NOMO-1 (cell line): Measurements from ENCODE around the gene GLG1.
"Not testable (repeated sequence)": the region's sequence is repeated elsewhere in the genome, so short reads cannot be mapped to it uniquely, and the experiment has no call there.

Experiments
- DNase-seq, 2 experiments: peaks; one replicate each; lab custom pipeline; 2025; ENCODE audit not compliant: unreplicated experiment in 2 of 2; lab: John Stamatoyannopoulos, UW

Gene GLG1

GRCh38 chr16:74575807-74576643, 30.9 kb downstream of the GLG1 start:
- no peak for DNase-seq

DNA sequence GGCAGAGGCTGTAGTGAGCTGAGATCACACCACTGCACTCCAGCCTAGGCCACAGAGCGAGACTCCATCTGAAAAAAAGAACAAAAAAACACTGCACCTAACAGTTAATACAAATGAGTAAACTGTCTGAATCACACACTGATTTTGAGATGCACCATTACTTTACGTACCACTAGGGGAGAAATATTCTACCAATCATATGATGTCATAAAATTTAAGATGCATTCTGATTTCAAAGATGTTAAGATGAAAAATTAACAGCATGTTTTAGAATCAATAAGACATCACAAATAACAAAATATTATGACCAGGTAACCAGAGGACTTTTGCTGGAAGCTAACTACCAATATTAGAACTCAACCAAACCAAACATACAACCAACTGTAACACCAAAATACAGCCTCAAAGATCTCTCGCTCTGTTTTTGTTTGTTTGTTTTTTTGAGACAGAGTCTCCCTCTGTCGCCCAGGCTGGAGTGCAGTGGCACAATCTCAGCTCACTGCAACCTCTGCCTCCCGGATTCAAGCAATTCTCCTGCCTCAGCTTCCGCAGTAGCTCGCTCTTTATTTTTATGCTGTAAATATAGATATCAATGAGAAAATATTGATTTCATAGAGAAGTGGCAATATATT, 31.6 kb downstream of the GLG1 start:
- no peak for DNase-seq

DNA sequence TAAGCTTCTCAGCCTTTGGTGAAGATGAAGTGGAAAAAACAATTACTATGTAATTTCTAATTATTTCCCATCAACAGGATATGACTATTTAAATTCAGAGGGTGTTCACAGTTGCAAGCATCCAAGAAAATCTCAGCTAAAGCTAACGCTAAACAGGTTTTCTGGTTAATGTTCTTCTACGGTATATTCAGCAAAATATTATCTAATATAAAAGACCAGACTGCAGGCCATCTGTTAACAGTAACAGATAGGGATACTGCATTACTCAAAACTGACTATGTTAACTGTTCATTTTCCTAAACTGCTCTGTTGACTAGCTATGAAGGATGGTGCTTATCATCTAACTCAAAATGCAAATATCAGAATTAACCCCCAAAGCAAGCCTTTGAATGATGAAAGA, 32.8 kb downstream of the GLG1 start:
- no peak for DNase-seq

GRCh38 chr16:74573622-74574021, 33.3 kb downstream of the GLG1 start:
- DNase-seq, result no peak

DNA sequence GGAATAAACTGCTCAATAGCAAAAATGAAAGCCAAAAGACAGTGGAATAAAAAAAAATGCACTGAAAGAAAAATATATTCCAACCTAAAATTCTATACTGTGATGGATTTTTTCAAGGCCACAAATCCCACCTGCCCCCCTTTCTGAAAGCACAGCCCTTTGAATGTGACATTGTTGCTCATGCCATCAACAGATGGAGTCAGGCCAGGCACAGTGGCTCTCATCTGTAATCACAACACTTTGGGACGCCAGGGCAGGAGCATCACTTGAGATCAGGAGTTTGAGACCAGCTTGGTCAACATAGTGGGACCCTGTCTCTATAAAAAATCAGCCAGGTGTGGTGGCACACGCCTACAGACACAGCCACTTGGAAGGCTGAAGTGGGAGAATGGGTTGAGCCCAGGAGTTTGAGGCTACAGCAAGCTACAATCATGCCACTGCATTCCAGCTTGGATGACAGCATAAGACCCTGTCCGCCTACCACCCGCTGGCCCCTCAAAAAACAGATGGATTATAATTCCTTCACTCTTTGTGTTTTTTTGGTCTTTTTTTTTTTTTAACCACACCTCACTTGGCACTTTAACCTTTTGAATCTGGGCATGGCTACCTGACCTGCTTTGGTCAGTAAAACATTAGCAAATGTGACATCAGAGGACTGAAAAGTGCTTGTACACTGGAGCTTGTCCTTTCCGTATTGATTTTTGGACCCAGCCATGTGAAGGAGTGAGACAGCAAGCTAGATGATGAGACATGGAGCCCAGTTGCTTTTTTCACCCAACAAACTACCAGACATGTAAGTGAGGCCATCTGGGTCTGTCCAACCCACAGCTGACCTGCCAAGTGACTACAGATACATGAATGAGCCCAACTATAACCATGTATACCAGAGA, 36.3 kb downstream of the GLG1 start:
- no peak for DNase-seq

GRCh38 chr16:74568961-74569631, 37.8 kb downstream of the GLG1 start:
- DNase-seq, result no peak

DNA sequence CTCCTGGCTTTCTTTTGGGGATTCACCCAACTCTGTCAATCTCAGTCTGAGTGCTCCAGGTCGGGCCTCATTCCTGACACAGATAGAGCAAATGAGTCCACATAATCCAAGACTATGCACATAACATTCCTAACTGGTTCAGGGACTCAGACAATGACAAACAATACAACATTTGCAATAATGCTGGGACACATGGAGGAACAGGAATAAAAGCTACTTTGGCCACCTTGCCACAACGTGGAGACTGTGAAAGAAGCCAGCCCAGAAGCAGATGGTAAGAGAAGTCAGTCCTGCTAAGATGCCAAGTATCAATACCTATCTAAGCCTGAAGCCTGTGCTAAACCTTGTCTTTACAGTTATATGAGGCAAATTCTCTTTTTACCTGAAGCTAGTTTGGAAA, 39.0 kb downstream of the GLG1 start:
- DNase-seq, result no peak

DNA sequence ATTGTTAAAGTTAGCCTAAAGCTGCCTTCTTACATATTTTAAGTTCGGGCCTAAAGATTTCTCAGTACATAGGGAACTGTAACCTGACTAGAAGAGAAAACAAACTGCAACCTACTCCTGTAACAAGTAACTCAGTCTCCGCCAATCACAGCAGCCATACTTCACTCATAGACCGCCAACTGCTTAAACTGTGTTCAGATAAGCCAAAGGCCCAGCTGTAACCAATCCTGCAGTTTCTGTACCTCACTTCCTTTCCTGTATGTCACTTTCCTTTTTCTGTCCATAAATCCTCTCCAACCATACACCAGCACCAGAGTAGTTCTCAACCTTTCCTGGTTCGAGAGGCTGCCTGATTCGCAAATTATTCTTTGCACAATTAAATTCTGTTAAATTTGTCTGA, 41.5 kb downstream of the GLG1 start:
- DNase-seq, result no peak

DNA sequence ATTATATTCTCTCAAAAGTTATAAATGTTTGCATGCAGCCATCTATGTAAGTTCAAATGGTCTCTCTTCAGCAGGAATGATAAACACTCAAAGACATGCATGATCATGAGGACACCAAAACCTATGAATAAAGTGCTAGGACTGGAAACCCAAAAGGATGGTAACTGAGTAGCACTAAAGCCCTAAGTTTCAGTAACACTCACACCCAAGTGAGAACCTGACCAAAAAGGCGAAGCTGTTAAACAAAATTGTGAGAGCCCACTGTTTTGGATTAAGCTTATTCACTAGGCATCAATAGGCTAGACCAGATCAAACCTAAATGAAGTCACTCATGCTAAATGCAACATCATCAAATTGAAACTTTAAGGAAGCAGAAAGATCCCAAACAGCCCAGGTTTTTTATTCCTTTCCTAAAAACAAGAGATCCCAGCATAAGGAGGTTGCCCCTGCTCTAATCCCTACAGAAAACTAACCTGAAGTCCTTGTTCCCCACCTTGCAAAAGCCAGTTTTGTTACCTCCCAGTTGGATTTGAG, 42.4 kb downstream of the GLG1 start:
- DNase-seq, result no peak

GRCh38 chr16:74563828-74564263, 43.1 kb downstream of the GLG1 start:
- DNase-seq, result peak; percentile 87 to 98

GRCh38 chr16:74562117-74562516, 44.8 kb downstream of the GLG1 start:
- DNase-seq, result no peak

- DNase-seq, result no peak
Observed at GRCh38 chr16:74561626-74562025, 45.3 kb downstream of the GLG1 start.

DNA sequence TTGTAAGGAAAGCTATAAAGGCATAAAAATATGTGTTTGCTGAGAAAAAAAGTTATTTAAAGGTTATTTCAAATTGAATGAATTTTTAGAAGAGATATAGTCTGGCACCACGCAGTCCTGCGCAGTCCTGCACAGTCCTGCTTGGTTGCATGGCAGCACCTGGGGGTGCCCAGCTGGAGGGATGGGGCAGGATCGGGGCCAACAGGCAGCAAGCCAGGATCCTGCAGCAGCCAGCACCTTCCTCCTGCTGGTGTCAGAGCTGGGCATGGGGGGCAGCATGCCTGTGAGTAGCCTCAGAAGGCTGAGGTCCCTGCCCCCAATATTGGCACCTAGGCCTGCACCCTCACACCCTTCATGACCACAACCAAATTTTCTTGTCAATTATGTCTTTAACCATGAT, 46.0 kb downstream of the GLG1 start:
- no peak for DNase-seq

DNA sequence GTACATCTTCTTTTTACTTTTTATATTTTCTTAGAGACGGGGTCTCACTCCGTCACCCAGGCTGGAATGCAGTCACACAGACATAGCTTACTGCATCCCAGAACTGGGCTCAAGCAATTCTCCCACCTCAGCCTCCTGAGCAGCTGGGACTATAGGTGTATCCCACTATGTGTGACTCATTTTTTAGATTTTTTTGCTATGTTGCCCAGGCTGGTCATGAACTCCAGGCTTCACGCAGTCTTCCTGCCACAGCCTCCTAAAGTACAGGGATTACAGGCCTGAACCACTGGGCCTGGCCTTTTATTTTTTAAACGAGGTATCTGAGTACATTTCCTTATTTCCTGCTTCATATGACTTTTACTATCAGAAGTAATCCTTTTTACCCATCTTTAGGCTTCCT, 48.0 kb downstream of the GLG1 start:
- no peak for DNase-seq

DNA sequence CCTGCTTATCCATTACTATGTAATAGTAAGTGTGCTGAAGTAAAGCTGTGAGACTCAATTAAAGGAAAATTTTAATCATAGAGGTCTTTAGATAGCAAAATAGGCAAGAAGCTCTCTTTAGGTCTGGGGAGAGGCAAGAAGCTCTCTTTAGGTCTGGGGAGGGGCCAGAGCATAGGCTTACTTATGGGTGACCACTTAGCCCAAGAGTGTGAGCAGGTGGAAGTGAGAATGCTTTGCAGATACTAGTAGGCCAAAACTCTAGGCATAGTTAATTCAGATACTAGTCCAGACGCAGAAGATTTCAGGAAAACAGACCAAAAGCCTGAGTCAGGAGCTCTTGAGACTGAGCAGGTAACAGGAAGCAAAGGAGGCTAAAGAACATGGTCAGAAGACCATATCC, 49.6 kb downstream of the GLG1 start:
- no peak for DNase-seq

DNA sequence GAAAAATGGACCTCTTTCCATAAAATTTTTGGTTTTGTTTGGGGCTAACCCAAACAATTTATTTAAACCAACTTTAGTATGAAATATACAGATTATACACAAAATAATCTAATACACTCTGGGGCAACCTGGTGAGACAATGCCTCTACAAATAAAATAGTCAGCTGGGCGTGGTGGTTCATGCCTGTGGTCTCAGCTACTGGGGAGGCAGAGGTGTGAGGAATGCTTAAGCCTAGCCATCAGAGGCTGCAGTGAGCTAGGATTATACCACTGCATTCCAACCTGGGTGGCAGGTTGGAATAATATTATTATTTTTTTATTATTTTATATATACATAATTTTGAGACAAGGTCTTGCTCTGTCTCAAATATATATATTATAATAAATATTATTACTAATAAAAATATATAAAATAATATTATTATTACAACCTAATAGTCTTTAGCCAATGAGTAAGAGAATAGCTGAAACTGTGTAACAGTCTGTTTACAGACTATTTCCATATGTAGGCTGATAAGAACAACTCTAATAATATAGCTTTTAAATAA, 50.5 kb downstream of the GLG1 start:
- no peak for DNase-seq

DNA sequence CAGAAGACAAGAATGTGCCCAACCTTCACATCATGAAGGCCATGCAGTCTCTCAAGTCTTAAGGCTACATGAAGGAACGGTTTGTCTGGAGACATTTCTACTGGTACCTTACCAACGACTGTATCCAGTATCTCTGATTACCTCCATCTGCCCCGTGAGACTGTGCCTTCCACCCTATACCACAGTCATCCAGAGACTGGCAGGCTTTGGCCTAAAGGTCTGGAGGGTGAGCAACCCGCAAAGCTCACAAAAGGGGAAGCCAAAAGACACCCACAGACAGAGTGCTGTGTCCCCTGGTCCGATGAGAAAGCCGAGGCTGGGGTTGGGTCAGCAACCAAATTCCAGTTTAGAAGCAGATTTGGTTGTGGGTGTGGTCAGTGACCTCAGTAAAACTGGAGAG, 54.6 kb downstream of the GLG1 start:
- DNase-seq, result not testable (repeated sequence)

DNA sequence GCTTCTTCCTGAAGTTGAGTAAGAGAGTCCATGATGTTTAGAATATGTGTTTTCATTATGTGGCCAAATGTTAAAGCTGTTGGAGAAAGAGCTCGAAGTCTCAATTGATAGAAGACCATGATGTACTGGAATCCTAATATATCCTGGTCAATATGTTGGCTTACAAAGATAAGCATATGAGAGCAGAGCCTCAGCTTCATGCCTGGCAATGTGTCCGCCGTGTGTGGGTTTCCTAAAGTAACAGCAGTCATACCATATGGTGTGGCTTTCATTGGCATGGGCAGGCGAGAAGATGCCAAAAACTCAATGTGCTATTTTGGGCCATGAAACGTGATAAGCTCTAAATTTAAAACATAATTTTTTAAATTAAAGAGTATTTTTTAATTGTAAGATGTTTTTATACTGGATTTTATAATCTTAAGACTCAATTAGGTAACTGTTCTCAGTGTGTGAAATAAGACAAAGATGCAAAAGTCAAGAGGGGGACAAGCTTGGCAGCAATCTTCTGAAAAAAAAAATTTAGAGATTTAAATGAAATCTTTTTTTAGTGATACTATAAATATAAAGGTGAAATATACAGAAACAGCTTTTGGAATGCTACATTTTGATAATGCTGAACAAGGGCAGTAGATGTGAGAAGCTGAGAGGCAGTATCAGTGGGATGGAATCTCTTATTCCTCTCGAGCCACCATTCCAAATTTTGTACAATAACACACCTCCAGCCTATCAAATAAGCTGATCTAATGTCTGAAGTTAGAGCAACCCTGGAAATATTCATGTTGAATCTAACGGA, 56.5 kb downstream of the GLG1 start:
- not testable (repeated sequence) for DNase-seq

GRCh38 chr16:74546112-74546511, 60.8 kb downstream of the GLG1 start:
- DNase-seq, result not testable (repeated sequence)
